PC-3 (cell line): ENCODE data around the gene TEC. TPM values are rescaled to one million over a fixed set of nuclear protein-coding genes. Genes with fewer than 3 reads are reported as not detected.

Experiments
- ATAC-seq: fragments of 200-7000 bp; cut with Tn5 transposase; 2 replicates; pipeline ENCODE4 v1.9.1; 2020; ENCODE audit warnings: mild to moderate bottlenecking, moderate library complexity
- BruUV-seq: library from RNA; stranded (reverse); fragments of 400-500 nt; replicated peaks from 2 replicates; lab custom pipeline; 2021; lab: Mats Ljungman, UMichigan
- CTCF ChIA-PET: fragments of 300-600 bp; sonication (Branson Sonifier 250); formaldehyde crosslinking; loops from one replicate; lab custom pipeline; 2022; ENCODE audit warnings: antibody characterized with exemption; lab: Charles Lee
- POLR2A ChIA-PET: fragments of 300-600 bp; sonication (Branson Sonifier 250); formaldehyde crosslinking; loops from one replicate; lab custom pipeline; 2022; ENCODE audit warnings: antibody characterized with exemption; ENCODE audit not compliant: unreplicated experiment; lab: Charles Lee
- DNase-seq: peaks from one replicate; pipeline ENCODE4 v3.0.0-alpha.2; 2015
- H2AFZ ChIP-seq: fragments of 300-600 bp; sonication (generic); 2 replicates; pipeline ENCODE4 v1.6.0; 2016; ENCODE audit warnings: antibody characterized with exemption, low read length
- H3F3A ChIP-seq: fragments of 300-600 bp; sonication (generic); one replicate; pipeline ENCODE4 v1.6.0; 2017; ENCODE audit warnings: antibody characterized with exemption, low read length, control low read depth, mild to moderate bottlenecking; ENCODE audit not compliant: unreplicated experiment
- H3K27ac ChIP-seq: fragments of 300-600 bp; sonication (generic); 2 replicates; pipeline ENCODE4 v1.5.1; 2016; ENCODE audit warnings: mild to moderate bottlenecking, low read length
- H3K27me3 ChIP-seq: fragments of 300-600 bp; sonication (generic); 2 replicates; pipeline ENCODE4 v1.6.1; 2016; ENCODE audit warnings: low read length, mixed read lengths
- H3K36me3 ChIP-seq: fragments of 300-600 bp; sonication (generic); 2 replicates; pipeline ENCODE4 v1.6.1; 2016; ENCODE audit warnings: low read depth, mixed run types, low read length, mixed read lengths
- H3K4me1 ChIP-seq: fragments of 300-600 bp; sonication (generic); 2 replicates; pipeline ENCODE4 v1.5.1; 2016; ENCODE audit warnings: low read length; ENCODE audit not compliant: insufficient read depth
- H3K4me2 ChIP-seq: fragments of 300-600 bp; sonication (generic); 2 replicates; pipeline ENCODE4 v1.6.0; 2016; ENCODE audit warnings: low read length
- H3K4me3 ChIP-seq: fragments of 300-600 bp; sonication (generic); 2 replicates; pipeline ENCODE4 v1.5.1; 2016; ENCODE audit warnings: mild to moderate bottlenecking, low read length, mixed read lengths
- H3K79me2 ChIP-seq: fragments of 300-600 bp; sonication (generic); 2 replicates; pipeline ENCODE4 v1.6.1; 2017; ENCODE audit warnings: low read length, mixed read lengths
- H3K9ac ChIP-seq: fragments of 300-600 bp; sonication (generic); 2 replicates; pipeline ENCODE4 v1.6.0; 2016; ENCODE audit warnings: mild to moderate bottlenecking, low read length
- H3K9me2 ChIP-seq: fragments of 300-600 bp; sonication (generic); replicated peaks from 2 replicates; pipeline ENCODE4 v1.6.1; 2016; ENCODE audit warnings: mixed run types, low read length, mixed read lengths
- H3K9me3 ChIP-seq: fragments of 300-600 bp; sonication (generic); 2 replicates; pipeline ENCODE4 v1.6.1; 2016; ENCODE audit warnings: low read length, mixed read lengths
- H4K20me1 ChIP-seq: fragments of 300-600 bp; sonication (generic); 2 replicates; pipeline ENCODE4 v1.6.1; 2016; ENCODE audit warnings: low read length, mixed read lengths
- CTCF ChIP-seq: fragments of 300-600 bp; sonication (generic); conservative IDR thresholded peaks from 2 replicates; pipeline ENCODE4 v1.5.1; 2017; ENCODE audit warnings: antibody characterized with exemption, low read depth, mild to moderate bottlenecking, low read length
- EZH2 ChIP-seq: fragments of 300-600 bp; sonication (generic); IDR thresholded peaks from one replicate; pipeline ENCODE4 v1.6.1; 2017; ENCODE audit warnings: antibody characterized with exemption, mild to moderate bottlenecking, low read length; ENCODE audit not compliant: unreplicated experiment
- EZH2phosphoT487 ChIP-seq: fragments of 300-600 bp; sonication (generic); IDR thresholded peaks from 2 replicates; pipeline ENCODE4 v1.6.1; 2018; ENCODE audit warnings: mild to moderate bottlenecking, antibody characterized with exemption, low read length, borderline replicate concordance
- intact Hi-C: fragments of 100-400 bp; cut with micrococcal nuclease; formaldehyde crosslinking; loops from 2 replicates; pipeline ENCODE4 v1.9.0; 2023
- total RNA-seq: library from RNA; depleted of rRNA; stranded (reverse); fragments of >200 nt; gene quantifications from 2 replicates; pipeline ENCODE4 v1.2.3, GENCODE V29; 2014

TEC gene
- total RNA-seq, 1 experiment from 2014 or later = 10.4 TPM

- H2AFZ ChIP-seq = no peak overlapping the region
- no peak overlapping the region for H3K9ac ChIP-seq
- H3F3A ChIP-seq = no peaks in the 10 kb centered on the region
- POLR2A ChIA-PET = no interaction called here
- intact Hi-C loops = no loop called here
- no peaks in the 10 kb centered on the region for H3K27me3 ChIP-seq
- CTCF ChIA-PET = no interaction called here
- H3K27ac ChIP-seq = no peak overlapping the region
- no peak overlapping the region for H3K4me3 ChIP-seq
- H3K4me1 ChIP-seq = no peaks in the 10 kb centered on the region
- H3K9me3 ChIP-seq = no peaks in the 10 kb centered on the region
- no TSS peak for BruUV-seq
- TF ChIP-seq CTCF (no peak), EZH2 (no peak), EZH2phosphoT487 (no peak)
- H3K4me2 ChIP-seq = no peak overlapping the region
- no peaks in the 10 kb centered on the region for H3K79me2 ChIP-seq
- DNase-seq (no peak), ATAC-seq (no peak)
- H4K20me1 ChIP-seq = no peaks in the 10 kb centered on the region
- H3K36me3 ChIP-seq = no peaks in the 10 kb centered on the region
- no peaks in the 10 kb centered on the region for H3K9me2 ChIP-seq
These were observed 58.7 kb downstream of the TEC start for GRCh38 chr4:48210966-48211328.

GRCh38 chr4:48205626-48206025, 64.0 kb downstream of the TEC start:
- H3K4me1 ChIP-seq = no peaks in the 10 kb centered on the region
- no peaks in the 10 kb centered on the region for H3K79me2 ChIP-seq
- no peaks in the 10 kb centered on the region for H3K9me2 ChIP-seq
- H3F3A ChIP-seq = no peaks in the 10 kb centered on the region
- ChIA-PET POLR2A (interaction anchor here (0.6 kb wide), 1 partner anchor 105 kb away, joined by 3 read pairs; no protein-coding TSS in a partner anchor), CTCF (no interaction called here)
- no peaks in the 10 kb centered on the region for H4K20me1 ChIP-seq
- intact Hi-C loops = no loop called here
- H3K27me3 ChIP-seq = no peaks in the 10 kb centered on the region
- no peaks in the 10 kb centered on the region for H3K36me3 ChIP-seq
- no peak overlapping the region for H2AFZ ChIP-seq
- H3K4me2 ChIP-seq = no peak overlapping the region
- no peak for TF ChIP-seq CTCF
- TF ChIP-seq EZH2phosphoT487 = no peak
- TF ChIP-seq EZH2 = no peak
- BruUV-seq = no TSS peak
- no peak overlapping the region for H3K9ac ChIP-seq
- H3K9me3 ChIP-seq = no peaks in the 10 kb centered on the region
- DNase-seq = no peak
- no peak overlapping the region for H3K4me3 ChIP-seq
- no peak overlapping the region for H3K27ac ChIP-seq
- ATAC-seq = no peak

DNA sequence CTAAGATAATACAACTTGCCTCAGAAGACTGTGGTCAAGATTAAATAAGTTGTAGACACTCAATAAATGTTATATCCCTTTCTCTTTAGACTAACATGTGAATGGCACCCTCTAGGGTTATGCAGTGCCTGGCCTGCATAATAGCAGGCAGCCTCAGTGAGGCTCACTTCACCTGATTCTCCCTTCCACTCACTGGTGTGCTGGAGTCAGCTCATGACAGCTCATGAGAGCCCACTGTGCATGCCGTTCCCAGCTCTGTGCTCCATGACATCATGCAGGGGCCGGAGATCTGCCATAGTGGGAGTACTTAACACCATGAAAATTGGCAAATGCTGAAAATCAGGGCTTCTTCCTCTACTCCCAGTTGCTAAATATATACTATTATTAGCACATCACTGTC, 64.5 kb downstream of the TEC start:
- no peak for TF ChIP-seq CTCF
- TF ChIP-seq EZH2 = no peak
- TF ChIP-seq EZH2phosphoT487 = no peak
- no TSS peak for BruUV-seq
- Histone ChIP-seq H4K20me1 (no peaks in the 10 kb centered on the region), H3K27me3 (no peaks in the 10 kb centered on the region), H3K9ac (no peak overlapping the region), H3K9me2 (no peaks in the 10 kb centered on the region), H3K9me3 (no peaks in the 10 kb centered on the region), H3F3A (no peaks in the 10 kb centered on the region), H3K4me2 (no peak overlapping the region), H3K36me3 (no peaks in the 10 kb centered on the region), H2AFZ (no peak overlapping the region), H3K79me2 (no peaks in the 10 kb centered on the region), H3K4me1 (no peaks in the 10 kb centered on the region), H3K27ac (no peak overlapping the region), H3K4me3 (no peak overlapping the region)
- ChIA-PET CTCF (no interaction called here), POLR2A (interaction anchor here (0.6 kb wide), 1 partner anchor 106 kb away, joined by 3 read pairs; no protein-coding TSS in a partner anchor)
- no peak for DNase-seq
- intact Hi-C loops = no loop called here
- no peak for ATAC-seq
